GM19099 (cell line): ENCODE measurements around the gene LRCH1.

ENCODE experiments used
- POLR2A ChIP-seq: IDR thresholded peaks from 3 replicates; pipeline ENCODE4 v1.6.1; 2011; ENCODE audit warnings: low read depth; ENCODE audit not compliant: insufficient read length; ENCODE audit errors: extremely low read depth

The LRCH1 gene

GRCh38 chr13:46607768-46608564, 55.0 kb downstream of the LRCH1 start:
- no peak for TF ChIP-seq POLR2A

- no peak for TF ChIP-seq POLR2A
These were observed 56.1 kb downstream of the LRCH1 start for GRCh38 chr13:46609052-46609451.

GRCh38 chr13:46609726-46610125, 56.8 kb downstream of the LRCH1 start:
- TF ChIP-seq POLR2A, result no peak

GRCh38 chr13:46612267-46612666, 59.3 kb downstream of the LRCH1 start:
- no peak for TF ChIP-seq POLR2A

GRCh38 chr13:46613409-46614049, 60.6 kb downstream of the LRCH1 start:
- no peak for TF ChIP-seq POLR2A

GRCh38 chr13:46614582-46614981, 61.6 kb downstream of the LRCH1 start:
- no peak for TF ChIP-seq POLR2A

- TF ChIP-seq POLR2A, result no peak
These were observed 63.0 kb downstream of the LRCH1 start for GRCh38 chr13:46615888-46616531.

- no peak for TF ChIP-seq POLR2A
These were observed 64.3 kb downstream of the LRCH1 start for GRCh38 chr13:46617229-46617721.

GRCh38 chr13:46617885-46618284, 64.9 kb downstream of the LRCH1 start:
- no peak for TF ChIP-seq POLR2A

GRCh38 chr13:46618694-46619254, 65.8 kb downstream of the LRCH1 start:
- no peak for TF ChIP-seq POLR2A

- no peak for TF ChIP-seq POLR2A
These were observed 67.1 kb downstream of the LRCH1 start for GRCh38 chr13:46620029-46620428.

- no peak for TF ChIP-seq POLR2A
These were observed 67.5 kb downstream of the LRCH1 start for GRCh38 chr13:46620471-46620870.

- TF ChIP-seq POLR2A, result no peak
These were observed 68.2 kb downstream of the LRCH1 start for GRCh38 chr13:46621133-46621532.

GRCh38 chr13:46621792-46622629, 69.0 kb downstream of the LRCH1 start:
- TF ChIP-seq POLR2A, result no peak

- TF ChIP-seq POLR2A, result no peak
These were observed 69.8 kb downstream of the LRCH1 start for GRCh38 chr13:46622630-46623256.

- no peak for TF ChIP-seq POLR2A
These were observed 71.4 kb downstream of the LRCH1 start for GRCh38 chr13:46624353-46624752.
